Measurements from ENCODE around the gene RGS1. TPM values are rescaled to one million over a fixed set of nuclear protein-coding genes. Genes with fewer than 3 reads are reported as not detected.
"Not testable (repeated sequence)": the region's sequence is repeated elsewhere in the genome, so short reads cannot be mapped to it uniquely, and the experiment has no call there.

The RGS1 gene
- total RNA-seq, 6 donors from 2014 or later = 30.1 to 96.0 (median 48.5) TPM

DNA sequence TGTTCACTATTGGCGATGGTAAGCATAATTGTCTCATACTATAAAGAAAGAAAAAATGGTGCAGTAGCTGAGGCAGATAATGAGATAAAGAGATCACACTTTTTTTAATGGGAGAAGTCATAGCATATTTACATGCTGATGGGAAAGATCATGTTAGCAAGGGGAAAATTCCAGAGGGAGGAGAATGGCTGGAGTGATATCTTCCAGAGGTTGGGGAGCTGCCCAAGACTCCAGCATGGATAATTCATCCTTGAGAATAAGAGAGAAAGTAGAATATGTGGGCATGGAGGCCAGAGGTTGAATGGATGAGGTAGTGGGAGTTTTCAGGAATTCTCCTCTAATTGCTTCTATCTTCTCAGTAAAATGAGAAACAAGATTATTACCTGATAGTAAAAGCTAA is 45.8 kb upstream of the RGS1 start:
- TF ChIP-seq POLR2AphosphoS5 (IDR thresholded peaks at IDR 0.05) = no peak
- TF ChIP-seq, protein P1, sequence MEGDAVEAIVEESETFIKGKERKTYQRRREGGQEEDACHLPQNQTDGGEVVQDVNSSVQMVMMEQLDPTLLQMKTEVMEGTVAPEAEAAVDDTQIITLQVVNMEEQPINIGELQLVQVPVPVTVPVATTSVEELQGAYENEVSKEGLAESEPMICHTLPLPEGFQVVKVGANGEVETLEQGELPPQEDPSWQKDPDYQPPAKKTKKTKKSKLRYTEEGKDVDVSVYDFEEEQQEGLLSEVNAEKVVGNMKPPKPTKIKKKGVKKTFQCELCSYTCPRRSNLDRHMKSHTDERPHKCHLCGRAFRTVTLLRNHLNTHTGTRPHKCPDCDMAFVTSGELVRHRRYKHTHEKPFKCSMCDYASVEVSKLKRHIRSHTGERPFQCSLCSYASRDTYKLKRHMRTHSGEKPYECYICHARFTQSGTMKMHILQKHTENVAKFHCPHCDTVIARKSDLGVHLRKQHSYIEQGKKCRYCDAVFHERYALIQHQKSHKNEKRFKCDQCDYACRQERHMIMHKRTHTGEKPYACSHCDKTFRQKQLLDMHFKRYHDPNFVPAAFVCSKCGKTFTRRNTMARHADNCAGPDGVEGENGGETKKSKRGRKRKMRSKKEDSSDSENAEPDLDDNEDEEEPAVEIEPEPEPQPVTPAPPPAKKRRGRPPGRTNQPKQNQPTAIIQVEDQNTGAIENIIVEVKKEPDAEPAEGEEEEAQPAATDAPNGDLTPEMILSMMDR (IDR thresholded peaks at IDR 0.05) = no peak
- TF ChIP-seq POLR2A (IDR thresholded peaks at IDR 0.05) = no peak
- TF ChIP-seq EP300 (IDR thresholded peaks at IDR 0.05) = no peak

GRCh38 chr1:192530254-192530653 is 45.3 kb upstream of the RGS1 start:
- no peaks in the 10 kb centered on the region for H3K4me1 ChIP-seq
- H3K4me3 ChIP-seq = no peak overlapping the region
- peak in 1 of 2 donors; percentile 90 for ATAC-seq (ENCODE audit: low FRiP score in 2 of 2)
- no peaks in the 10 kb centered on the region for H3K9me3 ChIP-seq
- H3K27ac ChIP-seq = peak overlapping the region in 3 of 4 donors; percentile 35 to 60 (median 57)
- H3K27me3 ChIP-seq = no peaks in the 10 kb centered on the region
- no peaks in the 10 kb centered on the region for H3K36me3 ChIP-seq
- peak in 1 of 4 donors; percentile 53 for TF ChIP-seq POLR2A (IDR thresholded peaks at IDR 0.05)
- TF ChIP-seq POLR2AphosphoS5 (IDR thresholded peaks at IDR 0.05) = no peak
- peak in 1 of 4 donors; percentile 13 for TF ChIP-seq EP300 (IDR thresholded peaks at IDR 0.05)
- TF ChIP-seq, protein P1 (IDR thresholded peaks at IDR 0.05) = no peak
- WGBS, 2 donors = 26 to 40% methylated on average over 2 of the region's 2 CpGs
- DNase-seq = no peak

More for the DNA sequence above, 45.8 kb upstream of the RGS1 start:
- H3K27ac ChIP-seq = peak overlapping the region in 3 of 4 donors; percentile 35 to 60 (median 57)
- DNase-seq (no peak), ATAC-seq (ENCODE audit: low FRiP score in 2 of 2) (no peak)
- H3K4me1 ChIP-seq = no peaks in the 10 kb centered on the region
- H3K4me3 ChIP-seq = no peak overlapping the region
- 95% methylated on average over 1 of the region's 1 CpG for WGBS, 2 donors
- H3K36me3 ChIP-seq = no peaks in the 10 kb centered on the region
- H3K9me3 ChIP-seq = no peaks in the 10 kb centered on the region
- no peaks in the 10 kb centered on the region for H3K27me3 ChIP-seq

DNA sequence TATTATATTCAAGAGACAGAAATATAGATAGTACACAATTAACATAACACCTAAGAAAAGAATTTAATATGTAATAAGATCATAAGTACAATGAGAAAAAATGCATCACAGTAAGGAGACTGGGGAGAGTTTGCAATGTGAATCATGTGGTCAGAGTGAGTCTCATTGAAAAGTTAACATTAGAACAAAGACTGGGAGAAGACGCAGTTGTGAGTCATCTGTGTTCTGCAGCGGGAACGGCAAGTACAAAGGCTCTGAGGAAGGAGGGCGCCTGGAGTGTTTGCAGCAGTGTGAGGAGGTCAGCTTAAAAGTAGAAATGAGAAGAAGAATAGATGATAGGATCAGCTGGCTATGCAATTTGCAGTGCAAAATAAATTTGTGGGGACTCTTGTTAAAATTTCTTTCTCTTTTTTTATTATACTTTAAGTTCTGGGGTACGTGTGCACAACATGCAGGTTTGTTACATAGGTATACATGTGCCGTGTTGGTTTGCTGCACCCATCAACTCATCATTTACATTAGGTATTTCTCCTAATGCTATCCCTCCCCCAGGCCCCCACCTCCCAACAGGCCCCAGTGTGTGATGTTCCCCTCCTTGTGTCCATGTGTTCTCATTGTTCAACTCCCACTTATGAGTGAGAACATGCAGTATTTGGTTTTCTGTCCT is 44.4 kb upstream of the RGS1 start:
- WGBS, 2 donors = 62 to 71% methylated on average over 6 of the region's 6 CpGs

DNA sequence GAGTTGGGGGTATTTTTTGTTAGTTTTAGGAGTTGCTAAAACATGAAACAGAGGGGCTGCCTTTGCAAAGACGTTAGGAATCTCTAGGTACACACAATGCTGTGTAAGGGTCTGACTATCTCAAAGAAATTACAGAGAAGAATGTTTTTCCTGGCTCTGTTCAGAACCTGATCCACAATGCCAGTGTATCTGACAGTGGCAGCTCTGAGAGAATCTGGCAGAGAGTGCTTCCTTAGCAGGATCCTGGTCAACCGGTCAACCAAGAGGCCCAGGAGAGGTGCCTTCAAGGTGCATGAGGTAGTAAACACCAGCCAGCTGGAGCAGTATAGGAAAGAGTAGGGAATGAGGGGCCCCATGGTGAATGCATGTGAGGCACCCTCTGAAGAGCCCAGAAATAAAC is 40.9 kb upstream of the RGS1 start:
- Histone ChIP-seq H3K27ac (no peak overlapping the region), H3K9me3 (no peaks in the 10 kb centered on the region), H3K27me3 (no peaks in the 10 kb centered on the region), H3K36me3 (no peaks in the 10 kb centered on the region), H3K4me3 (no peak overlapping the region), H3K4me1 (peaks cover 0 to 8% (median 7%) of the 10 kb centered on the region in 4 donors)
- TF ChIP-seq POLR2AphosphoS5 (IDR thresholded peaks at IDR 0.05) = no peak
- TF ChIP-seq, protein P1 (IDR thresholded peaks at IDR 0.05) = no peak
- TF ChIP-seq EP300 (IDR thresholded peaks at IDR 0.05) = no peak
- TF ChIP-seq POLR2A (IDR thresholded peaks at IDR 0.05) = no peak
- ATAC-seq (ENCODE audit: low FRiP score in 2 of 2) (no peak), DNase-seq (no peak)
- 49 to 64% methylated on average over 2 of the region's 2 CpGs for WGBS, 2 donors

More for the DNA sequence above, 44.4 kb upstream of the RGS1 start:
- not testable (repeated sequence) for H3K36me3 ChIP-seq, H3K27me3 ChIP-seq, H3K4me3 ChIP-seq, H3K9me3 ChIP-seq, H3K27ac ChIP-seq, H3K4me1 ChIP-seq
- DNase-seq = peak in 1 of 2 donors; percentile 69
- TF ChIP-seq EP300 (IDR thresholded peaks at IDR 0.05) = peak in 2 of 4 donors; percentile 51 to 68
- peak in 1 of 4 donors; percentile 10 for TF ChIP-seq POLR2A (IDR thresholded peaks at IDR 0.05)
- peak in 1 of 2 donors; percentile 44 for TF ChIP-seq POLR2AphosphoS5 (IDR thresholded peaks at IDR 0.05)
- ATAC-seq (ENCODE audit: low FRiP score in 2 of 2) = peak; percentile 81 to 97

DNA sequence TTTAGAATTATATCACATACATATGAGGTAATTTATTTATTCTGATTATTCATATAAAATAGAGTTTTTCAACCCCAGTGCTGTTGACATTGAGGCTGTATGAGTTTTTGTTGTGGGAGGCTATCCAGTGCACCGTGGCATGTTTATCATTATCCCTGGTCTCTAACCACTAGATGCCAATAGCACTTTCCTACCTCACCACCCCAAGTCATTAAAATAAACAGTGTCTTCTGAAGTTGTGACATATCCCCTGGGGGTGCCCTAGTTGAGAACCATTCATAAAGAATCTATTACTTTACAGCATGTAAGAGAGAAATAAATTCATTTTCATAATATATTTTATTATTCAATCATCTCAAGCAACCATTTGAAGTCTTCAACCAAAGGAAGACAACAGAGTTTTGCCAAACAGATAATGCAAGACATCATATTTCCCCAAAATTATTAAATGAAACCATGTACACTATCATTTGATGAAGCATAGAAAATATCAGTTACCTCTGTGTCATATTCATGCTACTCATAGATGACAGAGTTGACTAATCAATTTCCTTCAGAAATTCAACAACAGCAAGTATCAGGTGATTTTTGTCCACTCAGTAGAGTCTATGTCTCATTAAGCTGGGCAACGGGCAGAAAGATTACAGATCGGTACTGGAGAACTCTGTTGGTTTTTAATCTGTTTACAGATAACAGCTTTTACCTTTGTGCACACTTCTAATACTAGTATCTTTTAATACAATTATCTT is 39.5 kb upstream of the RGS1 start:
- no peaks in the 10 kb centered on the region for H3K36me3 ChIP-seq
- peaks cover 0 to 12% (median 8%) of the 10 kb centered on the region in 4 donors for H3K4me1 ChIP-seq
- ATAC-seq (ENCODE audit: low FRiP score in 2 of 2) (no peak), DNase-seq (no peak)
- 85 to 86% methylated on average over 3 of the region's 3 CpGs for WGBS, 2 donors
- H3K4me3 ChIP-seq = no peak overlapping the region
- H3K27ac ChIP-seq = no peak overlapping the region
- H3K27me3 ChIP-seq = no peaks in the 10 kb centered on the region
- TF ChIP-seq EP300 (IDR thresholded peaks at IDR 0.05) = no peak
- TF ChIP-seq POLR2A (IDR thresholded peaks at IDR 0.05) = no peak
- TF ChIP-seq POLR2AphosphoS5 (IDR thresholded peaks at IDR 0.05) = no peak
- TF ChIP-seq, protein P1 (IDR thresholded peaks at IDR 0.05) = no peak
- H3K9me3 ChIP-seq = no peaks in the 10 kb centered on the region
